GF-D8 (cell line): ENCODE results near the gene KRTAP4-9.
"Not testable (repeated sequence)": the region's sequence is repeated elsewhere in the genome, so short reads cannot be mapped to it uniquely, and the experiment has no call there.

Source experiments
- DNase-seq: peaks from one replicate; lab custom pipeline; 2025; lab: John Stamatoyannopoulos, UW

KRTAP4-9 gene

DNA sequence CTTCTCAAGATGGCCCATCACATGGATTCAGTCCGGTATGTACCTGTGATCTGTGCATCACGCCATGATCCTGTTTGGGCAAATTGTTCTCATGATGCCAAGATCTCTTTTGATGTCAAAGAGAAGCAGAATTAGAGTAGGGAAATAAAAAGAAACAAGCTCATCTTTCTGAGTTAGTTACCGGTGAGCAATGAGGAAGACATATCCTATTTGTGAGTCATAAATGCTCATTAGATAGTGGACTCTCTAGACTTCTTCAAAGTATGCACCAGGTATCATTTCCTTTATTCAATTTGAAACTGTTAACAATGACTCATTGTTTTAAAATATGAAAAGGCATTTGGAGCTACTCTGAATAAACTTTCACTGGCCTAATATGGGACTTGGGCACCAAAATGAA is 26.8 kb downstream of the KRTAP4-9 start:
- DNase-seq = no peak

DNA sequence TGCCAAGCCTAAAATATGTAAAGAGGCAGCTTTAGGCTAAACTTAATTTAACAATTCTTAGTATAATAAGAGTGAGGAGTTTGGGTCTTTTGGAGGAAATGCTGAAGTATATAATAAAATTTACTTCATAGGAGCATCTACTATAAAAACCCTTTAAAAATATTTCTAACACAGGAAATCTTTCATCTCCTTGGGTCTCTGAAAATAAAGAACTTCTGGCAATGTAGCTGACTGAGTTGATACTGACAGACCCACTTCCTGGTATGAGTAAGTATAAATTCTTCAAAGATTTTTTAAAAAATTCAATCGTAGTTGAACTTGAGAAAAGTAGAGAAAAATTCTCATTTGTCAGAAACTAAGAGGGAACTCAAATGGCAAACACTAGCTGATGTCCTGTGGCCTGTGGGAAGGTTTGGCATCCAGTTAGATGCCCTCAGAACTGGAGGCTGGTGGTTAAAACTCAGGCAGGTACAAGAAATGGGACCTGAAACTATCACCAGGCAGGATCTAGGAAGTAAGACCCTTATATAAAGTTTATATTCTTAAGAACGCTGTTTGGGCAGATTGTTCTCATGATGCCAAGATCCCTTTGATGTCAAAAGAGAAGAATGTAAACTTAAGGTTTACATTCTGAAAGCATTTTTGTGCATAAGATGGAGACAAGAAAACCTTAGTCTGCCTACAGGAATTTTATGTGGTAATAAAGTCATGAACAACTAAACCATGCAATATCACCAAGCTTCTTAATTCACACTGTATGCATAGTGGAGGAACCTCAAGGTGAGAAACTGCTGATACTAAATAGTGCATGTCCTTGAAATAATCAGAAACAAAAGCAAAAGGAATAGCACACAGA is 28.9 kb downstream of the KRTAP4-9 start:
- no peak for DNase-seq

DNA sequence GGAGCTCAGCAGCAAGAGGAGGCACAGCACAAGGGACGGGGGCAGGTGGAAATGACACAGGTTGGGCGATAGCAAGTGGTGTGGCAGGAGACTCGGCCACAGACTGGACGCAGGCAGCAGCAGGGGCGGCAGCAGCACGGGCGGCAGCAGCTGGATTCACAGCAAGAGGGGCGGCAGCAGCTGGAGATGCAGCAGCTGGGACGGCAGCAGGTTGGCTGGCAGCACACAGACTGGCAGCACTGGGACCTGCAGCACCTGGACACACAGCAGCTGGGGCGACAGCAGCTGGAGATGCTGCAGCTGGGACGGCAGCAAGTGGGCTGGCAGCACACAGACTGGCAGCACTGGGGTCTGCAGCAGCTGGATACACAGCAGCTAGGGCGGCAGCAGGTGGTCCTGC is 34.7 kb downstream of the KRTAP4-9 start:
- DNase-seq = not testable (repeated sequence)

DNA sequence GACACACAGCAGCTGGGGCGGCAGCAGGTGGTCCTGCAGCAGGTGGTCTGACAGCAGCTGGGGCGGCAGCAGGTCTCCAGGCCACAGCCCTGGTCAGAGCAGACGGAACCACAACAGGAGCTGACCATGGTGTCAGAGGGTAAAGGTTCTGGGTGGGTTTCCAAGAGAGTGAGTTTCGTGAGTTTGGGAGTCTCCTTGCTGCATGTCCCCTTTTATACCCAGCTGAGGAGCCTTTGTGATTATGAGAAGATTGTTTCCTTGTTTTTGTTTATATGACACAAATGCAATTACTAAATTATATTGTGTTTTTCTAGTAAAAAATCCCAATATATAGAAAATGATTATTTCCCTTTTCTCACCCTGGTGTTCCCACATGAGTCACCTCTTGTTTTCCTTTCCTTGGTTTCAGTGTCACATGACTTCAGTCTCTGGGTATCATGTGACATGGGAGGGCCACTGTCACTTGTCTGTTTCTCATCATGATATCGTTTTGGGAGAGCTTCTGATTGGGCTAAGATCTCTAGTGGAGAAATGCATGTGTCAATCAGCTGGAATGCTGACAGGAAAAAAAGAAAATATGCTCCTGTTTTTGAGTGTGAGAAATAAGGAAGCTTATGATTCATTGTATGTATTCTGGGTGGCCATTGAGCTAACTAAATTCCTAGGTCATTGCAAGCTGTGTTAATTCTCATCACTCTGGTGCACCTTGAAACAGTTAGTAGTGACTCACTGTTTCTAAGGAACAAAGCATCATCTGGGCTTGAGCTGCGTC is 35.4 kb downstream of the KRTAP4-9 start, which contains the start of gene KRTAP4-6:
TSS of gene KRTAP4-6 (minus strand) at position 185 of the 772 bp plus-strand sequence. CDS start at position 128, 57 bp downstream.
- no peak for DNase-seq

DNA sequence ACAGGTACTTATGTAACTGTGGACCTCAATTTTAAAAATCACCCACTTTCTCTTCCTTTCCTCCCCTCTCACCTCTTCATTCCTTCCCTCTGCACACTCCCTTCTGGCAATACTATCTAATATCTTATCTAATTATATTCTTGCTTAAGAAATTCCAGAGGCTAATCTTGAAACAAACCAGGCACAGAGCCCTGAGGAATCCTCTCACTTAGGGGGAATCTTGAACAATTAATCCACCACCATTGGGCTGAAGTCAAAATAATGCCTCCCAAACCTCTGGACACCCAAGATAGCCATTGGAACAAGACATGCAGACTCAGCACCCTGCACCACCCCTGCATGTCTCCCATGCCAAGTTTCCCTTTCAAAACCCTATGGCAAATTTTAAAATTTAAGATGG is 36.2 kb downstream of the KRTAP4-9 start:
- DNase-seq = no peak

DNA sequence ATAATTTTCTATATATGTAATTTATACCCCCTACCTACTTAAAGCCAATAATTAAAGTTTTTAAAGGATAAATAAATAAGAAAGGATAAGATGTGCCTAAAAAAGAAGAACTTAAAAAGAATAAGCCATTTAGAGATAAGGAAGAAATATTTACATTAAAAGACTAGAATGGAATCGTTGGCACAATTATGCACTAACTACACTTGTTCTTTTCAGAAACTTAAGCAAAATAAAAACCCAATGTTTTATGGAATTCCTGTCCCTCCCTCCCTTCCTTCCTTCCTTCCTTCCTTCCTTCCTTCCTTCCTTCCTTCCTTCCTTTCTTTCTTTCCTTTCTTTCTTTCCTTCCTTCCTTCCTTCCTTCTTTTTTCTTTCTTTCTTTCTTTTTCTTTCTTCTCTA is 39.7 kb downstream of the KRTAP4-9 start:
- no peak for DNase-seq

- DNase-seq = no peak
Observed at GRCh38 chr17:41145261-41145660, 40.1 kb downstream of the KRTAP4-9 start.

DNA sequence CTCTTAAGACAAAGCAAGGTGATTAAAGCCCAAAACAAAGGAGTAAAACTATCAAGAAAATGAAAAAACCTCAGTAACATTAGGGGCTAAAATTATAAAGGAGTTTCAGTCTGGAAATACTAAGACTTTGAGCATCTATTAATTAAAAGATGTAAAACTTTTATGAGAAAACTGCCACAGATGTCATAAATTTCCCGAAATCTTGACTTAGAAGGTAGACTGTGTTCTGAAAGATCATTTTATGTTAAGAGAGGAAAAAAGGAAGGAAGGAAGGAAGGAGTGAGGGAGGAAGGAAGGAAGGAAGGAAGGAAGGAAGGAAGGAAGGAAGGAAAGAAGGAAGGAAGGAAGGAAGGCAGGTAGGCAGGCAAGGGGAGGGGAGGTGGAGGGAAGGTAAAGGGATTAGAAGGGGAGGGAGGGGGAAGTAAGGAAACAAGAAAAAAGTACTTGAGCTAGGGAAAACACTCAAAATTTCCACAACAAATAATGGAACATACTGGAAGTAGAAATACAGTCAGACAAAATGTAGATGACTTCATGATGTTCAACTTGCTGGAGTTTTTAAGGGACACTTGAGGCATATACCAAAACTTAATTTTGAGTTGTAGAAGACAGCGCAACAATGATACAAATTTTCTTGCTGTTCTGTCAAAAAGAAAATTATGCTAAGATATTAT is 42.5 kb downstream of the KRTAP4-9 start:
- DNase-seq = no peak

DNA sequence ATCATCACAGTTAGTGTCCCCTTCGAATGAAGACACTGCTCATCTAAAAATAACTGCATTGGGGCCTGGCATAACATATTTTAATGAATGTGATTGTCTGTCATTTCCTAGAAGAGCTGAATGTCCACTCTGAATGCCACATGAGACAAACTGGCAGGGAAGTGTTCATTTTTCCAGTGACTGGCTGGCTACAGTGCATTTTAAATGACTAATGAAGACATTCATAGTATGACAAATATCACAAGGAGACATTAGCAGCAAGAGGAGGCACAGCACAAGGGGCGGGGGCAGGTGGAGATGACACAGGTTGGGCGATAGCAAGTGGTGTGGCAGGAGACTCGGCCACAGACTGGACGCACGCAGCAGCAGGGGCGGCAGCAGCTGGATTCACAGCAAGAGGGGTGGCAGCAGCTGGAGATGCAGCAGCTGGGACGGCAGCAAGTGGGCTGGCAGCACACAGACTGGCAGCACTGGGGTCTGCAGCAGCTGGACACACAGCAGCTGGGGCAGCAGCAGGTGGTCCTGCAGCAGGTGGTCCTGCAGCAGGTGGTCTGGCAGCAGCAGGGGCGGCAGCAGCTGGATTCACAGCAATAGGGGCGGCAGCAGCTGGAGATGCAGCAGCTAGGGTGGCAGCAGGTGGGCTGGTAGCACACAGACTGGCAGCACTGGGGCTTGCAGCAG is 43.9 kb downstream of the KRTAP4-9 start:
- not testable (repeated sequence) for DNase-seq

DNA sequence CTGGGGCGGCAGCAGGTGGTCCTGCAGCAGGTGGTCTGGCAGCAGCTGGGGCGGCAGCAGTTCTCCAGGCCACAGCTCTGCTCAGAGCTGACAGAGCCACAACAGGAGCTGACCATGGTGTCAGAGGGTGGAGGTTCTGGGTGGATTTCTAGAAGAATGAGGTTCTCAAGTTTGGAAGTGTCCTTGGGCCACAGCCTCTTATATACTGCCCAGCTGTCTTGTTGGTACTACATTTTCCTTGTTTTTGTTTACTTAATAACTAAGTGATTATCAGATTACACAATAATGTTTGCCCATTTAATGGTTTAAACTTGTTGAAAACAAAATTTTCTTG is 44.4 kb downstream of the KRTAP4-9 start, which contains the start of gene KRTAP4-5:
TSS of gene KRTAP4-5 (minus strand) at position 174 of the 334 bp plus-strand sequence. CDS start at position 116, 58 bp downstream.
- DNase-seq = no peak

DNA sequence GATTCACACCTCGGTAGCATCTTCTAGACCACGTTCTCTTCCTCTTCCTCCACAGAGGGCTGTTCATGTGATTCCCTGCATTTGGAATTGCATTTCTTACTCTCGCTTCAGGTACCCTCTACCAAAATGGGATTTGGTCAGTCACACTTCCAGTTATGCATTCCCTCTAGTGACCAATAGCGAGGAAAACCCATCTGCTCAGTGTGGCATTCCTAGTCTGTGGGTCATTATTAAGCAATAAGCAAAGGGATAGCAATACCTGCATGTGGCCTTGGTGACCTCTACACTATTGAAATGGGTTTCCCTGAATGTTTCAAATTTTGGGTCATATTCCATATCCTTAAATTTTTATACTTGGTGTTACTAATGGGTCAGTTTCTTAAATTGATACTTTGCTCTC is 44.8 kb downstream of the KRTAP4-9 start:
- DNase-seq = no peak

DNA sequence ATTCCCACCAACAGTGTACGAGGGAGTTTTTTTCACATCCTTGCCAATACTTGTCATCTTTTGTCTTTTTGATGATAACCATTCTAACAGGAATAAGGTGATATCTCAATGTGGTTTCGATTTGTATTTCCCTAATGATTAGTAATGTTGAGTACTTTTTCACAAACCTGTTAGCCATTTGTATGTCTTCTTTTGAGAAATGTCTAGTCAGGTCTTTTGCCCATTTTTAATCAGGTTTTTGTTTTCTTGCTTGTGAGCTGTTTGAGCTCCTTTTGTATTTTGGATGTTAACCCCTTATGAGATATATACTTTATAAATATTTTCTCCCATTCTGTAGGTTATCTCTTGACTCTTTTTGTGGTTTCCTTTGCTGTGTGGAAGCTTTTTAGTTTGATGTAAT is 46.3 kb downstream of the KRTAP4-9 start:
- no peak for DNase-seq

DNA sequence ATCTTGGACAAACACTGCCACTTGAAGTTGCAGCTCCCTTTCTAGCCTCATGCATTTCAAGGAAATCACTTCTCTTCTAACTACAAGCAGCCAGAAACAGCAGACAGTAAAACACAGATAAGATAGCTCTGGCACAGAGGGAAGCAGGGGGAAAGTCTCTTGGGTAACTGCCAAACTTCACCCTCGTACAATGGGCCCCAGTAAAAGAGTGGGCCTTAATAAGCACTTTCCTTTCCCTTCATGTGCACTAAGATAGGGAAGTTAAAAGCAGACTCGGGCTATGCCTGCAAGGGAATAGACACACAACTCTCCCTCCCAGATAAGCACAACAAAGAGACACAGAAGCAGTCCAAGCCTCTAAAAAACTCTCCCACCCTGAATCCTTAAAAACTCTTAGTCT is 48.7 kb downstream of the KRTAP4-9 start:
- DNase-seq = no peak
